ENCODE measurements around the gene TMEM121. TPM values are rescaled to one million over a fixed set of nuclear protein-coding genes. Genes with fewer than 3 reads are reported as not detected.
A peak's percentile ranks its signal among the peaks of the same experiment; 100 is the strongest.

Gene TMEM121
- total and polyA plus RNA-seq, 2 donors (not counting 1 experiment from before 2014, with no cell fraction given): 0.99 to 3.7 TPM

DNA sequence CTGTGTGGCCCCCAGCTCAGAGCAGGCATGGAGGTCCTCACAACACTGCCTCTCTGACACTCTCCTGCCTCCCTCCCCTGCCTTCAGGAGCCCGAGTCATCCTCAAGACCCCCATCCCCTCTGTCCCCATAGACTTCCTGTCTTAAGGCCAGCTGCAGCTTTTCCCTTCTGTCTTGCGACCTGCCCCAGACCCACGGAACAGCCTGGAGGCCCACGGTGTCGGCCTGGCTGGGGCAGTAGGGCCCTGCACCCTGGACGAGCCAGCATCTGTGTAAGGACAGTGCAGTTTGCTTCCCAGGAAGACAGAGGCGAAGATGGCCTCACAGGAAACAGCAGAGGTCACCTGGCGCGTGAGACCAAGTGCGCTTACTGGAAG is 25.7 kb upstream of the TMEM121 start:
- Mint-ChIP-seq H3K4me1 (no peaks in the 10 kb centered on the region), H3K27ac (no peak overlapping the region), H3K9me3 (ENCODE audit: insufficient read depth) (no peaks in the 10 kb centered on the region), H3K27me3 (peaks cover 4% of the 10 kb centered on the region), H3K4me3 (no peak overlapping the region)
- intact Hi-C loops (cut with micrococcal nuclease): no loop called here
- H3K79me2 ChIP-seq (ENCODE audit: control insufficient read depth, insufficient read depth, low read length): no peaks in the 10 kb centered on the region
- H4K20me1 ChIP-seq (ENCODE audit: control insufficient read depth, insufficient read depth, low read length, poor library complexity, severe bottlenecking): no peaks in the 10 kb centered on the region
- no peaks in the 10 kb centered on the region for H3K36me3 ChIP-seq (replicated peaks in 1 of 2; ENCODE audit: control extremely low read depth in 1 of 2, control insufficient read depth in 1 of 2, extremely low read depth in 1 of 2, insufficient read depth in 2 of 2, low read length in 1 of 2)
- CTCF ChIA-PET: interaction anchor here (0.9 to 1.3 kb wide), 2 partner anchors 9 to 24 kb away, joined by 3 read pairs; no protein-coding TSS in a partner anchor
- WGBS (ENCODE audit: insufficient coverage): 55% methylated on average over 7 of the region's 10 CpGs
- no peak overlapping the region for H3K9ac ChIP-seq (ENCODE audit: low read length)
- H2AFZ ChIP-seq (ENCODE audit: insufficient read depth, low read depth, low read length, poor library complexity, severe bottlenecking): no peak overlapping the region
- H3K27ac ChIP-seq (ENCODE audit: low read length in 2 of 2): no peak overlapping the region
- DNase-seq: peak; percentile 36
- no peaks in the 10 kb centered on the region for H3K9me3 ChIP-seq (ENCODE audit: control extremely low read depth in 1 of 3, control insufficient read depth in 2 of 3, insufficient read depth in 1 of 3, low read length in 2 of 3)
- TF ChIP-seq EZH2 (IDR thresholded peaks at IDR 0.05; ENCODE audit: borderline replicate concordance, insufficient read depth, low read depth, low read length, poor library complexity, severe bottlenecking): no peak
- TF ChIP-seq, protein P1, sequence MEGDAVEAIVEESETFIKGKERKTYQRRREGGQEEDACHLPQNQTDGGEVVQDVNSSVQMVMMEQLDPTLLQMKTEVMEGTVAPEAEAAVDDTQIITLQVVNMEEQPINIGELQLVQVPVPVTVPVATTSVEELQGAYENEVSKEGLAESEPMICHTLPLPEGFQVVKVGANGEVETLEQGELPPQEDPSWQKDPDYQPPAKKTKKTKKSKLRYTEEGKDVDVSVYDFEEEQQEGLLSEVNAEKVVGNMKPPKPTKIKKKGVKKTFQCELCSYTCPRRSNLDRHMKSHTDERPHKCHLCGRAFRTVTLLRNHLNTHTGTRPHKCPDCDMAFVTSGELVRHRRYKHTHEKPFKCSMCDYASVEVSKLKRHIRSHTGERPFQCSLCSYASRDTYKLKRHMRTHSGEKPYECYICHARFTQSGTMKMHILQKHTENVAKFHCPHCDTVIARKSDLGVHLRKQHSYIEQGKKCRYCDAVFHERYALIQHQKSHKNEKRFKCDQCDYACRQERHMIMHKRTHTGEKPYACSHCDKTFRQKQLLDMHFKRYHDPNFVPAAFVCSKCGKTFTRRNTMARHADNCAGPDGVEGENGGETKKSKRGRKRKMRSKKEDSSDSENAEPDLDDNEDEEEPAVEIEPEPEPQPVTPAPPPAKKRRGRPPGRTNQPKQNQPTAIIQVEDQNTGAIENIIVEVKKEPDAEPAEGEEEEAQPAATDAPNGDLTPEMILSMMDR (IDR thresholded peaks at IDR 0.05): no peak
- no peak overlapping the region for H3K4me2 ChIP-seq (replicated peaks; ENCODE audit: low read depth, low read length, poor library complexity, severe bottlenecking)
- no peak for ATAC-seq (ENCODE audit: low read depth)
- no peaks in the 10 kb centered on the region for H3K4me1 ChIP-seq (ENCODE audit: control insufficient read depth in 2 of 2, insufficient read depth in 2 of 2, low read length in 2 of 2)
- no peaks in the 10 kb centered on the region for H3K27me3 ChIP-seq (replicated peaks in 1 of 4; ENCODE audit: control extremely low read depth in 1 of 4, control insufficient read depth in 3 of 4, insufficient read depth in 4 of 4, low read length in 3 of 4)
- H3K4me3 ChIP-seq (ENCODE audit: control extremely low read depth in 1 of 5, extremely low read depth in 1 of 5, insufficient read depth in 1 of 5, low read depth in 2 of 5, low read length in 4 of 5): no peak overlapping the region
- POLR2A ChIA-PET: no interaction called here

DNA sequence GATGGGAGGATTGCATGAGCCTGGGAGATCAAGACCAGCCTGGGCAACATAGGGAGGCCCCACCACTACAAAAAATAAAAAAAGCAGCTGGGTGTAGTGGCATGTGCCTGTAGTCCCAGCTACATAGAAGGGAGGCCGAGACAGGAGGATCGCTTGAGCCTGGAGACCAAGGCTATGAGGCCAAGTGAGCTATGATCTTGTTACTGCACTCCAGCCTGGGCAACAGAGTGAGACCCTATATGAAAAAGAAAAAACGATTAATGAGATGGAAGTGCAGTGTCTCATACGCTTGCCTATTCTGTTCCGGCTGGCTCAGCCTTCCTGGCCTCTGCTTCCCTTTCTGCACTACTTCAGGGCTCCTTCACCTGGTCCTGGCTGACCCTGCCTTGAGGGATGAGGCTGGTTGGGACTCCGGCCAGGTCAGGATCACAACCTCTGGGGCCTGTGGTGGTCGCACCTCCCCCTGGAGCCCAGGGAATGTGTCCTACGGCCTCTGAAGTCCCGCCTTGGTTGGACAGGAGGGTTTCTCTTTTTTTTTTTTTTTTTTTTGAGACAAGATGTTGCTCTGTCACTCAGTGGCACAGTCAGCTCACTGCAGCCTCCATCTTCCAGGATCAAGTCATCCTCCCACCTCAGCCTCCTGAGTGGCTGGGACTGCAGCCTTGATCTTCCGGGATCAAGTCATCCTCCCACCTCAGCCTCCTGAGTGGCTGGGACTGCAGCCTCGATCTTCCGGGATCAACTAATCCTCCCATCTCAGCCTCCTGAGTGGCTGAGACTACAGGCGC is 24.7 kb upstream of the TMEM121 start:
- no peaks in the 10 kb centered on the region for H4K20me1 ChIP-seq (ENCODE audit: control insufficient read depth, insufficient read depth, low read length, poor library complexity, severe bottlenecking)
- H3K27ac ChIP-seq (ENCODE audit: low read length in 2 of 2): no peak overlapping the region
- no peak overlapping the region for H3K4me2 ChIP-seq (replicated peaks; ENCODE audit: low read depth, low read length, poor library complexity, severe bottlenecking)
- no peaks in the 10 kb centered on the region for H3K4me1 ChIP-seq (ENCODE audit: control insufficient read depth in 2 of 2, insufficient read depth in 2 of 2, low read length in 2 of 2)
- no peak overlapping the region for H3K9ac ChIP-seq (ENCODE audit: low read length)
- ChIA-PET CTCF (interaction anchor here (0.7 to 1.3 kb wide), 2 partner anchors 25 to 150 kb away, joined by 3 read pairs; no protein-coding TSS in a partner anchor), POLR2A (no interaction called here)
- no peaks in the 10 kb centered on the region for H3K9me3 Mint-ChIP-seq (ENCODE audit: insufficient read depth)
- H3K36me3 ChIP-seq (replicated peaks in 1 of 2; ENCODE audit: control extremely low read depth in 1 of 2, control insufficient read depth in 1 of 2, extremely low read depth in 1 of 2, insufficient read depth in 2 of 2, low read length in 1 of 2): no peaks in the 10 kb centered on the region
- no peaks in the 10 kb centered on the region for H3K27me3 ChIP-seq (replicated peaks in 1 of 4; ENCODE audit: control extremely low read depth in 1 of 4, control insufficient read depth in 3 of 4, insufficient read depth in 4 of 4, low read length in 3 of 4)
- H3K9me3 ChIP-seq (ENCODE audit: control extremely low read depth in 1 of 3, control insufficient read depth in 2 of 3, insufficient read depth in 1 of 3, low read length in 2 of 3): no peaks in the 10 kb centered on the region
- H3K27me3 Mint-ChIP-seq: peaks cover 4% of the 10 kb centered on the region
- 95% methylated on average over 10 of the region's 13 CpGs for WGBS (ENCODE audit: insufficient coverage)
- H3K27ac Mint-ChIP-seq: no peak overlapping the region
- DNase-seq (peak; percentile 31), ATAC-seq (ENCODE audit: low read depth) (no peak)
- no peak overlapping the region for H2AFZ ChIP-seq (ENCODE audit: insufficient read depth, low read depth, low read length, poor library complexity, severe bottlenecking)
- H3K4me1 Mint-ChIP-seq: no peaks in the 10 kb centered on the region
- H3K4me3 Mint-ChIP-seq: no peak overlapping the region
- no peaks in the 10 kb centered on the region for H3K79me2 ChIP-seq (ENCODE audit: control insufficient read depth, insufficient read depth, low read length)
- H3K4me3 ChIP-seq (ENCODE audit: control extremely low read depth in 1 of 5, extremely low read depth in 1 of 5, insufficient read depth in 1 of 5, low read depth in 2 of 5, low read length in 4 of 5): no peak overlapping the region
- TF ChIP-seq, protein P1 (IDR thresholded peaks at IDR 0.05): no peak
- TF ChIP-seq EZH2 (IDR thresholded peaks at IDR 0.05; ENCODE audit: borderline replicate concordance, insufficient read depth, low read depth, low read length, poor library complexity, severe bottlenecking): no peak
- intact Hi-C loops (cut with micrococcal nuclease): no loop called here
